NCI-H1105 (cell line): Measurements from ENCODE around the gene CDH11.

Experiments used
- DNase-seq: peaks from one replicate; lab custom pipeline; 2025; lab: John Stamatoyannopoulos, UW

Gene CDH11

GRCh38 chr16:64977206-64977920 is 144.5 kb downstream of the CDH11 start:
- DNase-seq: no peak

GRCh38 chr16:64975821-64976220 is 146.0 kb downstream of the CDH11 start:
- DNase-seq: no peak

GRCh38 chr16:64974381-64974780 is 147.5 kb downstream of the CDH11 start:
- DNase-seq: no peak

DNA sequence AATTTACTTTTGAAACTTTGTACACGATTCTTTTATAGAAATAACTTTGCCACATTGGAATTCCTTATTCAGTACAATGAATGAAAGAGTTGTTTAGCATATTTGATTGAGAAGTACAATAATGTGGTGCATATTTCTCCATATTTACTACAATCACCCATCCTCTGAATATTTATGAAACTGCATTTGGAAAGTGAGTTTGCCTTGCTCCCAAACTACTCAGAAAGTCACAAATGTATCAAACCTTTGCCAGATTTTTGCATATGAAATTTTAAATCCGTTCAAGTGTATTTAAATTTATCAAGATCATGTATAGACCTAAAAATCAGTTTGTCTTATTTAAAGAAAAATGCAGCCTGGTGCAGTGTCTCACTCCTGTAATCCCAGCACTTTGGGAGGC is 148.7 kb downstream of the CDH11 start:
- DNase-seq: no peak

- no peak for DNase-seq
Measured at GRCh38 chr16:64971171-64971570, 150.7 kb downstream of the CDH11 start.

- DNase-seq: no peak
Measured at GRCh38 chr16:64969221-64969620, 152.6 kb downstream of the CDH11 start.

DNA sequence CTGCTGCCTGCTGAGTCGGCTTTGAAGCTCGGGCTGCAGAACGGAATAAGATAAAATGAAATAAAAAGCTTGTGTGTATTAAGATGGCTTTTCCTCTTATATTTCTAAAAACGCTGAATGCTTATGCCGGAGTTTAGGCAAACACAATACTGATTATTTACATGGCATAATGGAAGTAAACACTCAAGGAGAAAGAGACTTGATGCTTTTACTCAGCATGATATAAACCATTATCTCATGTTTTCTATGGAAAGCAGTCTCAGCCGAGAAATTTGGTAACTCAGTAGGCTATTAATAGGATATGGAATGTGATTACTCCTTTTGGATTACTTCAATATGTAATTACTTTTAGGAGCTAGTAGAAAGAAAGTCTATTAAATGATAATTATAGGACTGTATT is 153.3 kb downstream of the CDH11 start:
- no peak for DNase-seq

GRCh38 chr16:64964126-64964540 is 157.7 kb downstream of the CDH11 start:
- no peak for DNase-seq

DNA sequence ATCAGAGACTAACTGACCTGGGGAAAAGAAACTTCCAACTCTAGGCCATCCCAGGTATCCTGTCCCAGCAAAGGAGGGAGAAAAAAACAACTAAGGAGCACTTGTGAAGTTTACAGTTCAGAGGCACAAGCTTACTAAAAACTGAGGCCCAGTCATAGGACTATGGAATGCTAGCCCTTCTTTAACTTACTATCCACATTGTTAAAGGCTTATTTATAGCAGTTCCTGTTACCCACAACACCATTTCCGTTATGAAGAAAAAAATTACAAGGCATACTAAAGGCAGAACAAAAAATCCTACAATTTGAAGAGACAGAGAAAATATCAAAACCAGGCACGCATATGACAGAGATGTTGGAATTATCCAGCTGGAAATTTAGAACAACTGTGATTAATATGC is 159.1 kb downstream of the CDH11 start:
- DNase-seq: no peak

GRCh38 chr16:64957246-64957645 is 164.6 kb downstream of the CDH11 start:
- no peak for DNase-seq

DNA sequence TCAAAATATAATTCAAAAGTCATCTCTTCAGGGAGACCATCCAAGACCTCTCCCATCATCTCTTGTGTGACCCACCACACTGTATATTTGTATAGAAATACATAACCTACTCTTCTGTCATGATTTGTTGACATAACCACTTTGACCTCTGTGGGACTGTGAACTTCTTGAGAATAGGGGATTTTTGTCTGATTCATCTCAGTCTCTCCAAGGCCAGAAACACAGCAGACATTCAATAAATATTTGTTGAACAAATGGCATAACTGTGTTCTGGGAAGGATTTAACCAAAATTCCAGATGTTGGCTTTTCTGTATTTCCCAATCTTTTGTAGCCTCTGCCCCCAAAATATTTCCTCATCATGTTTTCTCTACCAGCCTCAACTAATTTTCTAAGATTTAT is 169.7 kb downstream of the CDH11 start:
- no peak for DNase-seq

DNA sequence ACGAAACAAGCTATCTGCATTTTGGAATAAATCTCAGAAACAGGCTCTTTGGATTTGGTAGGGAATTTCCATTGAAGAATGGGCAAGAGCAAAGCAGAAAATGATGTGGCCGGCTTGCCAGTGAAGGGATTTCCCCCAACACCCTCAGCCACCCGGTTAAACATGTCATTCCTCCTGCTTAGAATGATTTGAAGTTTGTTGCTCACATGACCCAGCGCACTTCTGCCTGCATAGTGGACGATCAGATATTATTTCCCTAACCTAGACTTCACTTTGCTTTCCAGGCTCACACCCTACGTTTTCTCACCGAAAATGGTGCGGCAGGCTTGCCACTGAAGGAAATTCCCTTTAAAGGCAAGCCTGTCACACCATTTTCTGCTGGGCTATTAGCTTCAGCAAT is 170.7 kb downstream of the CDH11 start:
- DNase-seq: no peak

DNA sequence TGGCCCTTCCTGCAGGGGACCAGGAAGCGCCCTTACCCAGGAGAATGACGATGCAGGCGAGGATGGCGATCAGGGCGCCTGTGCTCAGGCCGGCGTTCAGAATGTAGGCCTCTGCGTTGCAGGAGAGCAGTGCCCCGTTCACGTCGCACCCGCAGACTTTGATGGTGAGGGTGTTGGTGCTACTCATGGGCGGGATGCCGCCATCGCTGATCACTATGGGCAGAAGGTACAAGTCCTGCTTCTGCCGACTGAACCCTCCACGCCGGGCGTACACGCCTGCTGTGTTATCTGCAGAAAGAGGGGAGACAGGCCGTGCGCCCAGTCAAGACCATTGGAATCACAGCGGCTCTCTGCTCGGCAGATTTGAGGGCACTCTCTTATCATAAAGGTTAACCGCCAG is 171.1 kb downstream of the CDH11 start:
- DNase-seq: no peak

GRCh38 chr16:64950262-64950661 is 171.6 kb downstream of the CDH11 start:
- no peak for DNase-seq

GRCh38 chr16:64948056-64948455 is 173.8 kb downstream of the CDH11 start:
- no peak for DNase-seq

DNA sequence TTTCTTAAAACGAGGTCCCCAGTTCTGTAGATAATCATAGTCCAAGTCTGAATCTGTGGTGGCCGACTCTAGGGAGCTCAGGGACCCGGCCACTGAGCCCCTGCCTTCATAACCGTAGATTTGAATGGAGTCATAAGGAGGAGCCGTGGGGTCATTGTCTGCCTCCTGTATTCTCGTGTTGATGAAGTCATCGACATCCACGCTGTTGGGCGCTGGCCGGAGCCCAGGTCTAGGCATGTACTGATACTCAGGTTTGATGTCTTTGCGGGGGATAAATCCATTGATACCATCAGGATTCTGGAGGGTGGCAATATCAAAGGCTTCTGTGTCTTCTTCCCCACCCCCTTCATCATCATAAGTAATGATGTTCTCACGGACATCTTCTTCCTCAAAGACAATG is 174.2 kb downstream of the CDH11 start:
- DNase-seq: no peak

DNA sequence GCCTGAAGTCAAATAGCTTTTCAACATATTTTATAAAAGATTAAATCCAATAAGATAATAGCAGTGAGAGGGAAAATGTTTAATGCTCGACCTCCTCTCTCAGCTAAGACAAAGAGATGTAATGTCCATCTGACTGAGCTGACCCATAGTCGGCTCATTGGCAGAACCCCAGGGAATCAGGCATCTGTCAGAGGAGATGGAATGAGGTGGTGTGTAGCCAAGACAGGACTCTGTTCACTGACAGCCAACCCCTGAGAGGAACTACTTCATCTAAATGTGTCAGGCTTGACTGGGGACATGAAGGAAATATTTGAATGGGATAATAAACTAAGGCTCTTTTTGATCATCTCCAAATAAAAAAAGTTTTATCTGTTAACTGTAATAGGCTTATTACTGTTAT is 188.0 kb downstream of the CDH11 start:
- DNase-seq: no peak

DNA sequence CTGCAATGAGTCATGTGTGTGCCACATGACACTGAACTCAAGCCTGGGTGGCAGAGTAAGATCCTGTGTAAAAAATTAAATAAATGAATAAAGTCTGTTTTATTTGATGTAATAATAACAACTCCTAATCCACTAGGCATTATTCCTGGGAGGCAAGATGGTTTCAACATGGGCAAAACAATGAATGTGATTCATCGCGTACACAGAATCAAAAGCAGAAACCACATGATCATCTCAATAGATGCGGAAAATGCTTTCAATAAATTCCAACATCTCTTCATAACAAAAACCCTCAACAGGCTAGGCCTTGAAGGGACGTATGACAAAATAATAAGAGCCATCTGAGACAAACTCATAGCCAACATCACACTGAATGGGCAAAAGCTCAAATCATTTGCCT is 195.4 kb downstream of the CDH11 start:
- DNase-seq: no peak

GRCh38 chr16:64925166-64925565 is 196.7 kb downstream of the CDH11 start:
- no peak for DNase-seq

DNA sequence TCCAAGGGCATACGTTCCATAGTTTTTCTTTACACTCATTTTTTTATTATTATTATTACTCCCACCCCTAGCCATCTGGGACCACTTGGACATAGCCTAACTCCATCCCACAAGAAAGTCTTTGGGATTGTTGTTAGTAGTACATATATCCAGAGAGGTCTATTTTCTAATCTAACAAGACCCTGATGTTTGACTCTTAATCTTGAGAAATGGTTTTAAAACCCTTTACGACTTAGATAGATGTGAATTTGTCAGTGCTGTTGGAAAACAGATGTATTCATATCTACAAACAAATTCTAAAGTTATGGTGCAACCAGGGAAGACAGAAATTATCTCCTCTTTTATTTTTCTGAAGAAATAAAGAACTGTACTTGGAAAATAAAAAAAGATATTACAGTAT is 197.8 kb downstream of the CDH11 start:
- DNase-seq: no peak

- no peak for DNase-seq
Measured at GRCh38 chr16:64919929-64920607, 201.8 kb downstream of the CDH11 start.

- no peak for DNase-seq
Measured at GRCh38 chr16:64919141-64919540, 202.7 kb downstream of the CDH11 start.

GRCh38 chr16:64916051-64916450 is 205.8 kb downstream of the CDH11 start:
- DNase-seq: no peak

GRCh38 chr16:64910356-64910755 is 211.5 kb downstream of the CDH11 start:
- no peak for DNase-seq
